Fibroblast of lung (primary cell): ENCODE measurements around the gene MYO1E. TPM values are rescaled to one million over a fixed set of nuclear protein-coding genes. Genes with fewer than 3 reads are reported as not detected.
A peak's percentile ranks its signal among the peaks of the same experiment; 100 is the strongest.
"Not testable (repeated sequence)": the region's sequence is repeated elsewhere in the genome, so short reads cannot be mapped to it uniquely, and the experiment has no call there.

ENCODE experiments used
- DNase-seq, 2 donors: peaks; one replicate each; pipeline versions ENCODE4 v3.0.0 to v3.0.0-alpha.2; 2010; ENCODE audit warnings: low read depth in 2 of 2
- H2AFZ ChIP-seq: 2 replicates; pipeline ENCODE4 v1.5.1; 2012; ENCODE audit warnings: low read length, control low read depth, inconsistent platforms
- H3K27ac ChIP-seq: 2 replicates; pipeline ENCODE4 v1.5.1; 2011; ENCODE audit warnings: low read length, control low read depth; ENCODE audit not compliant: insufficient read depth
- H3K27me3 ChIP-seq: 2 replicates; pipeline ENCODE4 v1.5.1; 2011; ENCODE audit warnings: mild to moderate bottlenecking, low read length; ENCODE audit not compliant: control insufficient read depth, insufficient read depth
- H3K36me3 ChIP-seq: 2 replicates; pipeline ENCODE4 v1.5.1; 2011; ENCODE audit warnings: low read length; ENCODE audit not compliant: control insufficient read depth, insufficient read depth
- H3K4me1 ChIP-seq: 2 replicates; pipeline ENCODE4 v1.5.1; 2011; ENCODE audit warnings: low read length; ENCODE audit not compliant: control insufficient read depth, insufficient read depth; ENCODE audit errors: extremely low read depth
- H3K4me2 ChIP-seq: 2 replicates; pipeline ENCODE4 v1.5.1; 2011; ENCODE audit warnings: low read length, control low read depth; ENCODE audit not compliant: insufficient read depth; ENCODE audit errors: extremely low read depth
- H3K4me3 ChIP-seq, 4 experiments: fragments of 200-600 bp in 1 of 4; sonication (generic) in 1 of 4; replicated peaks in 1 of 4; 2 replicates each; pipeline ENCODE4 v1.5.1; 2011 to 2016; ENCODE audit warnings: low read length in 4 of 4, low read depth in 3 of 4, mild to moderate bottlenecking in 3 of 4, control low read depth in 2 of 4, inconsistent platforms in 1 of 4, mixed read lengths in 1 of 4; ENCODE audit not compliant: insufficient read depth in 1 of 4; ENCODE audit errors: control extremely low read depth in 1 of 4
- H3K79me2 ChIP-seq: 2 replicates; pipeline ENCODE4 v1.5.1; 2012; ENCODE audit warnings: mild to moderate bottlenecking, low read length, inconsistent platforms; ENCODE audit not compliant: control insufficient read depth, insufficient read depth
- H3K9ac ChIP-seq: 2 replicates; pipeline ENCODE4 v1.5.1; 2011; ENCODE audit warnings: mild to moderate bottlenecking, low read length, control low read depth; ENCODE audit not compliant: insufficient read depth
- H3K9me3 ChIP-seq: 2 replicates; pipeline ENCODE4 v1.5.1; 2012; ENCODE audit warnings: low read depth, low read length; ENCODE audit not compliant: control insufficient read depth, insufficient read depth
- H4K20me1 ChIP-seq: 2 replicates; pipeline ENCODE4 v1.5.1; 2011; ENCODE audit warnings: low read length; ENCODE audit not compliant: control insufficient read depth, insufficient read depth; ENCODE audit errors: extremely low read depth
- EZH2 ChIP-seq: IDR thresholded peaks from 2 replicates; pipeline ENCODE4 v1.5.1; 2012; ENCODE audit warnings: low read length, control low read depth, mild to moderate bottlenecking; ENCODE audit errors: missing control alignments
- polyA plus RNA-seq, 2 donors: library from polyadenylated mRNA; depleted of rRNA in 1 of 2; stranded (reverse) in 1 of 2; unstranded in 1 of 2; fragments of >200 nt; gene quantifications; 2 replicates each; pipeline ENCODE4 v1.2.1, GENCODE V29; 2011 to 2012; ENCODE audit warnings: missing spikeins in 1 of 2
- total RNA-seq: library from RNA; depleted of rRNA; stranded (reverse); fragments of >200 nt; gene quantifications from 2 replicates; pipeline ENCODE4 v1.2.1, GENCODE V29; 2014
- TF ChIP-seq, protein P1 (sequence below), 2 donors: IDR thresholded peaks in 1 of 2; conservative IDR thresholded peaks in 1 of 2; 1 replicate in 1 of 2; 2 replicates in 1 of 2; pipeline ENCODE4 v1.5.1; 2011 to 2012; ENCODE audit warnings: low read length in 2 of 2, control low read depth in 1 of 2, inconsistent platforms in 1 of 2, low read depth in 1 of 2, mild to moderate bottlenecking in 1 of 2

The MYO1E gene
- total and polyA plus RNA-seq, 2 donors (not counting 1 experiment from before 2014, with no cell fraction given): 27.6 to 84.0 TPM

DNA sequence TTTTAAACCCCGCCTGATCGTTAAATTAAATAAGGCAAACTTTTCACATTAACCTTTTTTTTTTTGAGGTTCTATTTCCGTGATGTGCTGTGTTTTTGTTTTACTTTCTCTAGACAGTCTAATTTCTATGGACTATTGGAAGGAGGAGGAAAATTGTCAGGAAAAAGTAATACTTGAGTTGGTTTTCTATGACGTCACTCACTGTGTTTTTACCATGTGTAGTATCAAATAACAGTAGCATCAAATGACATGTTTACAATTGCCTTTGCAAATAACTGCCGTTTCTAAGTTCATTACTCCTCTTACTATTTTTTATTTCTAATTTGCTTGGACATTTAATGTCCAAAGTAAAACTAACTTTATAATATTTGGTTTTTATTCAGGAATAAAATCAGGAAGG, 32.3 kb downstream of the MYO1E start:
- H3K9me3 ChIP-seq: no peaks in the 10 kb centered on the region
- H3K4me3 ChIP-seq: no peak overlapping the region
- DNase-seq: peak in 1 of 2 donors; percentile 64
- H3K27ac ChIP-seq: peak overlapping the region; percentile 19
- H3K27me3 ChIP-seq: no peaks in the 10 kb centered on the region
- H3K36me3 ChIP-seq: no peaks in the 10 kb centered on the region
- no peak overlapping the region for H2AFZ ChIP-seq
- no peak overlapping the region for H3K9ac ChIP-seq
- TF ChIP-seq, protein P1, sequence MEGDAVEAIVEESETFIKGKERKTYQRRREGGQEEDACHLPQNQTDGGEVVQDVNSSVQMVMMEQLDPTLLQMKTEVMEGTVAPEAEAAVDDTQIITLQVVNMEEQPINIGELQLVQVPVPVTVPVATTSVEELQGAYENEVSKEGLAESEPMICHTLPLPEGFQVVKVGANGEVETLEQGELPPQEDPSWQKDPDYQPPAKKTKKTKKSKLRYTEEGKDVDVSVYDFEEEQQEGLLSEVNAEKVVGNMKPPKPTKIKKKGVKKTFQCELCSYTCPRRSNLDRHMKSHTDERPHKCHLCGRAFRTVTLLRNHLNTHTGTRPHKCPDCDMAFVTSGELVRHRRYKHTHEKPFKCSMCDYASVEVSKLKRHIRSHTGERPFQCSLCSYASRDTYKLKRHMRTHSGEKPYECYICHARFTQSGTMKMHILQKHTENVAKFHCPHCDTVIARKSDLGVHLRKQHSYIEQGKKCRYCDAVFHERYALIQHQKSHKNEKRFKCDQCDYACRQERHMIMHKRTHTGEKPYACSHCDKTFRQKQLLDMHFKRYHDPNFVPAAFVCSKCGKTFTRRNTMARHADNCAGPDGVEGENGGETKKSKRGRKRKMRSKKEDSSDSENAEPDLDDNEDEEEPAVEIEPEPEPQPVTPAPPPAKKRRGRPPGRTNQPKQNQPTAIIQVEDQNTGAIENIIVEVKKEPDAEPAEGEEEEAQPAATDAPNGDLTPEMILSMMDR (conservative IDR thresholded peaks at IDR 0.05 in 1 of 2, IDR thresholded peaks at IDR 0.05 in 1 of 2; ENCODE audit: low read depth in 1 of 2, low read length in 2 of 2): no peak
- peaks cover 18% of the 10 kb centered on the region for H3K79me2 ChIP-seq
- H4K20me1 ChIP-seq: no peaks in the 10 kb centered on the region
- H3K4me2 ChIP-seq: no peak overlapping the region
- no peaks in the 10 kb centered on the region for H3K4me1 ChIP-seq

DNA sequence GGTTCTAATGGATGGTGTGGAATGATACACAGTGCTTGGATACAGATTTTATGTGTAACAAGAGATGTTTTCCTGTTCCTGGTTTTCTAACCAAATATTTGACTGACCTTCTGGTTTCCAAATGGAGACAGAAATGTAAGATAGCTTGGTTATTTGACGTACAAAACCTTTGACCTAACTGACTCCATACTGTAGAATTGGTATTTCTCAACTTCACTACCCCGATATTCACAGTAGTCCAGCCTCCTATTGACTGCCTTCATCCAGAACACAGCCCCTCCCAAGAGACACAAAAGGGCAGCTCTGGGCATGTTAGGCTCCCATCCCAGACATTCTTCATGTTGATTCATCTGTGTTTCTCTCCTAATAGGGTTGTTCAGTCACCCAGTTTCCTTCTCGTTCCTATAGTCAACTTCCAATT, 33.4 kb downstream of the MYO1E start:
- peak overlapping the region; percentile 20 for H3K27ac ChIP-seq
- no peak overlapping the region for H3K4me2 ChIP-seq
- peaks cover 20% of the 10 kb centered on the region for H3K79me2 ChIP-seq

DNA sequence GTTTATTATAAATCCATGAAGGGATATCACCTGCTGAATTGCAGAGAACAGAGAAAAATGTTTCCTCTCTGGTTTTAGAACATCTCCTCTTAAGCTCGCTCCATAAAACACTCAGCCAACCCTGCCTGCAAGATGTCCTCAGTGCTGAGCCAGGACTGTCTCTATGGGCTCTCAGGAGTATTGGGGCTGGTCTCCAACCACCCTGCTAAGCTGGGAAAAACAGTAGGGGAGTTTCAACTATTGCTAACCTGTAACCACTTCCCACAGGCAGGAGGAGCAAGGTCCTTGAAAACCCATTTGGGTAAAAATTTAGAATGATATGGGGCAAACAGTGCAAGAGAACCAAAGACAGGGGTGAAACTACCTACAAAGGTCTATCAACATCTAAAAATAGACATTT, 34.3 kb downstream of the MYO1E start:
- Histone ChIP-seq H3K4me2 (no peak overlapping the region), H3K36me3 (no peaks in the 10 kb centered on the region), H3K9ac (no peak overlapping the region), H3K4me1 (no peaks in the 10 kb centered on the region), H3K9me3 (no peaks in the 10 kb centered on the region), H3K27me3 (no peaks in the 10 kb centered on the region), H3K79me2 (peaks cover 21% of the 10 kb centered on the region), H4K20me1 (no peaks in the 10 kb centered on the region), H3K4me3 (no peak overlapping the region), H3K27ac (no peak overlapping the region), H2AFZ (no peak overlapping the region)
- DNase-seq: no peak
- no peak for TF ChIP-seq EZH2
- TF ChIP-seq, protein P1 (conservative IDR thresholded peaks at IDR 0.05 in 1 of 2, IDR thresholded peaks at IDR 0.05 in 1 of 2; ENCODE audit: low read depth in 1 of 2, low read length in 2 of 2): no peak

More for the DNA sequence above, 33.4 kb downstream of the MYO1E start:
- Histone ChIP-seq H2AFZ (no peak overlapping the region), H3K9me3 (no peaks in the 10 kb centered on the region), H3K4me1 (no peaks in the 10 kb centered on the region), H3K9ac (no peak overlapping the region), H3K36me3 (no peaks in the 10 kb centered on the region), H3K4me3 (no peak overlapping the region), H4K20me1 (no peaks in the 10 kb centered on the region), H3K27me3 (no peaks in the 10 kb centered on the region)
- DNase-seq: peak; percentile 49 to 80
- TF ChIP-seq EZH2: no peak
- TF ChIP-seq, protein P1 (conservative IDR thresholded peaks at IDR 0.05 in 1 of 2, IDR thresholded peaks at IDR 0.05 in 1 of 2; ENCODE audit: low read depth in 1 of 2, low read length in 2 of 2): no peak

DNA sequence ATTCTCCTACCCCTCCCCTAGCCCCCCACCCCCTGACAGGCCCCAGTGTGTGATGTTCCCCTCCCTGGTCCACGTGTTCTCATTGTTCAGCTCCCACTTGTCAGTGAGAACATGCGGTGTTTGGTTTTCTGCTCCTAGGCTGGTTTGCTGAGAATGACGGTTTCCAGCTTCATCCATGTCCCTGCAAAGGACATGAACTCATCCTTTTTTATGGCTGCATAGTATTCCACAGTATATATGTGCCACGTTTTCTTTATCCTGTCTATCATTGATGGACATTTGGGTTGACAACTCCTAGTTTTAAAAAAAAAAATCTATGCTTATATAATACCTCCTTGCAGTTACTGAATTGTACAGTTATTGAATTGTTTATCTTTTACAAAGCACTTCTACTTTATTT, 35.9 kb downstream of the MYO1E start:
- not testable (repeated sequence) for H3K36me3 ChIP-seq, H3K4me2 ChIP-seq, H3K4me1 ChIP-seq, H3K27me3 ChIP-seq, H3K9ac ChIP-seq, H3K4me3 ChIP-seq, H4K20me1 ChIP-seq, H3K9me3 ChIP-seq, H3K27ac ChIP-seq, DNase-seq, H2AFZ ChIP-seq
- peaks cover 31% of the 10 kb centered on the region for H3K79me2 ChIP-seq
